Esophagus squamous epithelium (tissue), 4 donors: ENCODE results near the gene PIK3R2.

Experiments used
- CTCF ChIP-seq, 6 experiments: fragments of 450-650 bp in 4 of 6; fragments of 200-600 bp in 2 of 6; sonication (generic) in 2 of 6; IDR thresholded peaks; one replicate each; pipeline ENCODE4 v1.5.1; 2016 to 2019; ENCODE audit warnings: antibody characterized with exemption in 6 of 6, mild to moderate bottlenecking in 4 of 6, moderate library complexity in 4 of 6
- POLR2A ChIP-seq, 4 donors: fragments of 450-650 bp; IDR thresholded peaks; one replicate each; pipeline ENCODE4 v1.6.1; 2017; ENCODE audit warnings: antibody characterized with exemption in 4 of 4, mild to moderate bottlenecking in 4 of 4, moderate library complexity in 3 of 4

- peak in 2 of 4 donors; percentile 12 to 41 for TF ChIP-seq POLR2A (IDR thresholded peaks at IDR 0.05)
- no peak for TF ChIP-seq CTCF (IDR thresholded peaks at IDR 0.05)
Measured at GRCh38 chr19:18109733-18110608, 43.0 kb upstream of the PIK3R2 start.
